SK-N-SH (cell line): ENCODE measurements around the gene UCP2. TPM values are rescaled to one million over a fixed set of nuclear protein-coding genes. Genes with fewer than 3 reads are reported as not detected.

Source experiments
- CTCF ChIA-PET: fragments of 300-600, 350-600 bp; formaldehyde crosslinking; extraction: SDS; loops from one replicate; lab custom pipeline; 2021; lab: Yijun Ruan, JAX
- POLR2A ChIA-PET: fragments of 350-600 bp; sonication (Branson Sonifier 250); formaldehyde crosslinking; extraction: SDS; loops from one replicate; lab custom pipeline; 2020; ENCODE audit warnings: antibody characterized with exemption, inconsistent platforms; lab: Yijun Ruan, JAX
- DNase-seq: peaks from one replicate; pipeline ENCODE4 v3.0.0; 2012
- H2AFZ ChIP-seq: fragments of 200-600 bp; sonication (generic); 2 replicates; pipeline ENCODE4 v1.8.1; 2016; ENCODE audit warnings: antibody characterized with exemption, mild to moderate bottlenecking, low read depth
- H3F3A ChIP-seq: fragments of 200-600 bp; sonication (generic); replicated peaks from 2 replicates; pipeline ENCODE3; 2016; ENCODE audit warnings: antibody characterized with exemption, mild to moderate bottlenecking; ENCODE audit not compliant: insufficient read depth
- H3K27ac ChIP-seq, 2 experiments: fragments of 200-500 bp in 1 of 2; fragments of 200-600 bp in 1 of 2; sonication (Bioruptor generic) in 1 of 2; sonication (generic), shearing (Covaris generic) in 1 of 2; 2 replicates each; pipeline versions ENCODE4 v1.5.1 to v1.6.1; 2014 to 2016; ENCODE audit warnings: low read depth in 2 of 2, inconsistent platforms in 1 of 2, low read length in 1 of 2, mild to moderate bottlenecking in 1 of 2, mixed read lengths in 1 of 2
- H3K27me3 ChIP-seq: fragments of 200-600 bp; sonication (generic), shearing (Covaris generic); 2 replicates; pipeline ENCODE4 v1.6.1; 2016; ENCODE audit warnings: mixed run types; ENCODE audit not compliant: insufficient read depth
- H3K36me3 ChIP-seq, 2 experiments: fragments of 200-500 bp in 1 of 2; fragments of 200-600 bp in 1 of 2; sonication (Bioruptor generic) in 1 of 2; sonication (generic) in 1 of 2; replicated peaks in 1 of 2; 2 replicates each; pipeline versions ENCODE3 to v1.5.1; 2014 to 2016; ENCODE audit warnings: low read length in 1 of 2, mild to moderate bottlenecking in 1 of 2; ENCODE audit not compliant: insufficient read depth in 2 of 2, control insufficient read depth in 1 of 2
- H3K4me1 ChIP-seq, 2 experiments: fragments of 200-500 bp in 1 of 2; fragments of 200-600 bp in 1 of 2; sonication (Bioruptor generic) in 1 of 2; sonication (generic), shearing (Covaris generic) in 1 of 2; 2 replicates each; pipeline versions ENCODE4 v1.5.1 to v1.6.1; 2014 to 2016; ENCODE audit warnings: low read depth in 1 of 2, low read length in 1 of 2, mixed run types in 1 of 2; ENCODE audit not compliant: insufficient read depth in 2 of 2, control insufficient read depth in 1 of 2
- H3K4me2 ChIP-seq: fragments of 200-600 bp; sonication (generic), shearing (Covaris generic); 2 replicates; pipeline ENCODE4 v1.6.1; 2017; ENCODE audit warnings: mixed run types
- H3K4me3 ChIP-seq, 2 experiments: fragments of 200-500 bp in 1 of 2; fragments of 200-600 bp in 1 of 2; sonication (Bioruptor generic) in 1 of 2; sonication (generic), shearing (Covaris generic) in 1 of 2; 2 replicates each; pipeline versions ENCODE4 v1.5.1 to v1.8.1; 2014 to 2016; ENCODE audit warnings: low read depth in 2 of 2, inconsistent platforms in 1 of 2, low read length in 1 of 2, mild to moderate bottlenecking in 1 of 2, mixed read lengths in 1 of 2, moderate library complexity in 1 of 2
- H3K79me2 ChIP-seq: fragments of 200-600 bp; sonication (generic); 2 replicates; pipeline ENCODE4 v1.8.1; 2017; ENCODE audit warnings: mild to moderate bottlenecking; ENCODE audit not compliant: insufficient read depth
- H3K9ac ChIP-seq: fragments of 200-600 bp; sonication (generic); 2 replicates; pipeline ENCODE4 v1.6.1; 2017; ENCODE audit warnings: mixed run types
- H3K9me2 ChIP-seq: fragments of 200-600 bp; sonication (generic); 2 replicates; pipeline ENCODE4 v1.6.1; 2017; ENCODE audit warnings: mixed run types
- H3K9me3 ChIP-seq: fragments of 200-600 bp; sonication (generic); 2 replicates; pipeline ENCODE4 v1.6.1; 2017; ENCODE audit warnings: mixed run types, mild to moderate bottlenecking, moderate library complexity
- H4K20me1 ChIP-seq: fragments of 200-600 bp; sonication (generic); 2 replicates; pipeline ENCODE4 v1.6.1; 2017; ENCODE audit warnings: mild to moderate bottlenecking, mixed run types; ENCODE audit not compliant: insufficient read depth
- CHD2 ChIP-seq: fragments of 150-350 bp; IDR thresholded peaks from 2 replicates; pipeline ENCODE4 v1.6.1; 2018; ENCODE audit warnings: low read length; ENCODE audit not compliant: partially characterized antibody
- ELF1 ChIP-seq: IDR thresholded peaks from 2 replicates; pipeline ENCODE4 v1.4.0; 2012
- EP300 ChIP-seq, 2 experiments: IDR thresholded peaks; 2 replicates each; pipeline versions ENCODE4 v1.4.0 to v1.6.1; 2012; ENCODE audit warnings: borderline replicate concordance in 1 of 2, low read depth in 1 of 2, low read length in 1 of 2
- EZH2phosphoT487 ChIP-seq: fragments of 200-600 bp; sonication (generic); IDR thresholded peaks from 2 replicates; pipeline ENCODE4 v1.6.1; 2017; ENCODE audit warnings: low read depth, mixed run types, mild to moderate bottlenecking, antibody characterized with exemption, moderate library complexity, borderline replicate concordance
- FOSL2 ChIP-seq: IDR thresholded peaks from 2 replicates; pipeline ENCODE4 v1.4.0; 2012; ENCODE audit warnings: low read depth, mild to moderate bottlenecking, moderate library complexity, borderline replicate concordance
- FOXJ3 ChIP-seq: sonication (generic); formaldehyde crosslinking; IDR thresholded peaks from 2 replicates; pipeline ENCODE4 v1.5.1; 2020; ENCODE audit warnings: mild to moderate bottlenecking, missing genetic modification reagents
- JUND ChIP-seq: IDR thresholded peaks from 2 replicates; pipeline ENCODE4 v1.4.0; 2012
- MXI1 ChIP-seq: IDR thresholded peaks from 2 replicates; pipeline ENCODE4 v1.6.1; 2012; ENCODE audit warnings: mild to moderate bottlenecking, low read depth, low read length, improper control_type of control experiment
- NFIC ChIP-seq: IDR thresholded peaks from 2 replicates; pipeline ENCODE4 v1.4.0; 2012; ENCODE audit warnings: borderline replicate concordance
- NRF1 ChIP-seq: IDR thresholded peaks from 2 replicates; pipeline ENCODE4 v1.6.1; 2012; ENCODE audit warnings: low read depth, mild to moderate bottlenecking, low read length
- PBX3 ChIP-seq: IDR thresholded peaks from 2 replicates; pipeline ENCODE4; 2012
- RCOR1 ChIP-seq: fragments of 150-350 bp; IDR thresholded peaks from 2 replicates; pipeline ENCODE4 v1.6.1; 2017; ENCODE audit warnings: antibody characterized with exemption, low read length
- REST ChIP-seq: IDR thresholded peaks from 2 replicates; pipeline ENCODE4 v1.6.1; 2012; ENCODE audit warnings: mild to moderate bottlenecking, low read depth, low read length, moderate library complexity
- TAF1 ChIP-seq: IDR thresholded peaks from 2 replicates; pipeline ENCODE4 v1.6.1; 2012; ENCODE audit warnings: low read depth, mild to moderate bottlenecking, low read length, moderate library complexity, borderline replicate concordance
- TCF12 ChIP-seq: IDR thresholded peaks from 2 replicates; pipeline ENCODE4 v1.4.0; 2012
- USF1 ChIP-seq: IDR thresholded peaks from 2 replicates; pipeline ENCODE4 v1.4.0; 2012; ENCODE audit warnings: low read depth, borderline replicate concordance
- USF2 ChIP-seq: fragments of 150-350 bp; IDR thresholded peaks from 2 replicates; pipeline ENCODE4 v1.6.1; 2017; ENCODE audit warnings: antibody characterized with exemption, low read length, low read depth, borderline replicate concordance
- YY1 ChIP-seq: IDR thresholded peaks from 2 replicates; pipeline ENCODE4 v1.4.0; 2012; ENCODE audit warnings: low read depth, mild to moderate bottlenecking
- whole genome bisulfite sequencing: methylation state at CpG from one replicate; pipeline ENCODE4 v1.1.6; 2017; ENCODE audit warnings: low lambda C conversion rate; 5-methylcytosine and 5-hydroxymethylcytosine counted together
- polyA plus RNA-seq, 3 experiments: library from polyadenylated mRNA; depleted of rRNA; stranded (reverse); fragments of >200 nt; gene quantifications; 2 replicates each; pipeline ENCODE4 v1.2.3, GENCODE V29; 2012
- TF ChIP-seq, protein P1 (sequence below): fragments of 150-350 bp; IDR thresholded peaks from 2 replicates; pipeline ENCODE4 v1.6.1; 2016; ENCODE audit warnings: mild to moderate bottlenecking, low read depth, low read length
- TF ChIP-seq, protein P2 (sequence below): IDR thresholded peaks from 2 replicates; pipeline ENCODE4 v1.4.0; 2012; ENCODE audit warnings: low read depth, borderline replicate concordance

UCP2 gene
- polyA plus RNA-seq, 1 of the 3 experiments (the other 2 are of a cell fraction): 36.0 TPM

DNA sequence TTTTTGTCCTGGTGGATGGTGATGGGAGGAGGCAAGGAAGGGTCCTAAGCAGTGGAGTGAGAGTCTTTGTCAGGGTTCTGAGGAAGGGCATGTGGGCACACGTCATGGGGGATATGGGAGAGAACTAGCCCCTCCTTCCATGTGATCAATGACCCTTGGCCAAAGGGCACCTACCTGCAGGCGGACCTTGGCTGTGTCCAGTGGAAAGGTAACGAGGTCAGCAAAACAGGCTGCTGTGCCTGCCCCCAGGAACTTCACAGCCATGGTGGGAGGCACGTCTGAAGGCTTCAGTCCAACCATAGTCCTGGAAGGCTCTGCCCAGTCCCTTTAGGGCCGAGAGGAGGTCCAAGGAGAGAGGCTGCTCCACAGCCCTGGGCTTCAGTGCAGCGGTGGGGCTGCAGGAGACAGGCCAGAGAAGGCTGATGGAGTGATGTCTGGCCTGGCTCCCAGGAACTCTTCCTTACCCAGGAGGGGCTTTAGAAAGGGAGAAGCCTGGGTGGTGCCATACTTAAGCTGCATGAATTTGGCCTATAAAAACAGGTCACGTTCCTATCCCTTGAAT is 24.2 kb upstream of the UCP2 start:
- Histone ChIP-seq H4K20me1 (no peaks in the 10 kb centered on the region), H3K27me3 (no peaks in the 10 kb centered on the region), H3K79me2 (no peaks in the 10 kb centered on the region), H3K9me2 (no peaks in the 10 kb centered on the region), H3K9ac (no peak overlapping the region), H3K9me3 (no peaks in the 10 kb centered on the region), H3K4me1 (peaks cover 0 to 2% of the 10 kb centered on the region in 2 experiments; a peak in 1 of 4 replicates), H3K4me3 (no peak overlapping the region), H3K36me3 (peaks cover 0 to 10% of the 10 kb centered on the region in 2 experiments), H3F3A (no peaks in the 10 kb centered on the region), H3K27ac (no peak overlapping the region), H3K4me2 (no peak overlapping the region), H2AFZ (no peak overlapping the region)
- no peak for DNase-seq
- WGBS: 100% methylated on average over 2 of the region's 7 CpGs
- ChIA-PET POLR2A (no interaction called here), CTCF (no interaction called here)
- no peak for TF ChIP-seq TCF12
- no peak for TF ChIP-seq EP300 (IDR thresholded peaks at IDR 0.05; ENCODE audit: borderline replicate concordance in 1 of 2, low read depth in 1 of 2, low read length in 1 of 2)
- TF ChIP-seq EZH2phosphoT487: no peak
- TF ChIP-seq USF2: no peak
- TF ChIP-seq, protein P1, sequence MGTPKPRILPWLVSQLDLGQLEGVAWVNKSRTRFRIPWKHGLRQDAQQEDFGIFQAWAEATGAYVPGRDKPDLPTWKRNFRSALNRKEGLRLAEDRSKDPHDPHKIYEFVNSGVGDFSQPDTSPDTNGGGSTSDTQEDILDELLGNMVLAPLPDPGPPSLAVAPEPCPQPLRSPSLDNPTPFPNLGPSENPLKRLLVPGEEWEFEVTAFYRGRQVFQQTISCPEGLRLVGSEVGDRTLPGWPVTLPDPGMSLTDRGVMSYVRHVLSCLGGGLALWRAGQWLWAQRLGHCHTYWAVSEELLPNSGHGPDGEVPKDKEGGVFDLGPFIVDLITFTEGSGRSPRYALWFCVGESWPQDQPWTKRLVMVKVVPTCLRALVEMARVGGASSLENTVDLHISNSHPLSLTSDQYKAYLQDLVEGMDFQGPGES: no peak
- no peak for TF ChIP-seq YY1
- TF ChIP-seq NRF1: no peak
- TF ChIP-seq USF1: no peak
- TF ChIP-seq PBX3: no peak
- no peak for TF ChIP-seq MXI1
- TF ChIP-seq RCOR1: no peak
- no peak for TF ChIP-seq TAF1
- no peak for TF ChIP-seq NFIC
- no peak for TF ChIP-seq ELF1
- TF ChIP-seq JUND: no peak
- no peak for TF ChIP-seq CHD2
- no peak for TF ChIP-seq REST
- TF ChIP-seq, protein P2, sequence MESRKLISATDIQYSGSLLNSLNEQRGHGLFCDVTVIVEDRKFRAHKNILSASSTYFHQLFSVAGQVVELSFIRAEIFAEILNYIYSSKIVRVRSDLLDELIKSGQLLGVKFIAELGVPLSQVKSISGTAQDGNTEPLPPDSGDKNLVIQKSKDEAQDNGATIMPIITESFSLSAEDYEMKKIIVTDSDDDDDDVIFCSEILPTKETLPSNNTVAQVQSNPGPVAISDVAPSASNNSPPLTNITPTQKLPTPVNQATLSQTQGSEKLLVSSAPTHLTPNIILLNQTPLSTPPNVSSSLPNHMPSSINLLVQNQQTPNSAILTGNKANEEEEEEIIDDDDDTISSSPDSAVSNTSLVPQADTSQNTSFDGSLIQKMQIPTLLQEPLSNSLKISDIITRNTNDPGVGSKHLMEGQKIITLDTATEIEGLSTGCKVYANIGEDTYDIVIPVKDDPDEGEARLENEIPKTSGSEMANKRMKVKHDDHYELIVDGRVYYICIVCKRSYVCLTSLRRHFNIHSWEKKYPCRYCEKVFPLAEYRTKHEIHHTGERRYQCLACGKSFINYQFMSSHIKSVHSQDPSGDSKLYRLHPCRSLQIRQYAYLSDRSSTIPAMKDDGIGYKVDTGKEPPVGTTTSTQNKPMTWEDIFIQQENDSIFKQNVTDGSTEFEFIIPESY: no peak
- TF ChIP-seq FOSL2: no peak
- no peak for TF ChIP-seq FOXJ3
